ENCODE results near the gene HMCN2. TPM values are rescaled to one million over a fixed set of nuclear protein-coding genes. Genes with fewer than 3 reads are reported as not detected.

The HMCN2 gene
- total RNA-seq, 1 donor from 2014 or later, result 0.15 TPM

GRCh38 chr9:130262771-130263170 is 2.8 kb upstream of the HMCN2 start:
- Mint-ChIP-seq H3K27ac (no peak overlapping the region), H3K4me1 (peaks cover 4% of the 10 kb centered on the region), H3K36me3 (no peaks in the 10 kb centered on the region), H3K4me3 (no peak overlapping the region), H3K27me3 (ENCODE audit: insufficient read depth, low read depth) (peaks cover 54% of the 10 kb centered on the region), H3K9me3 (no peaks in the 10 kb centered on the region)
- Histone ChIP-seq H3K27ac (no peak overlapping the region), H3K27me3 (peaks cover 41% of the 10 kb centered on the region), H3K4me2 (no peak overlapping the region), H3K4me1 (peaks cover 16% of the 10 kb centered on the region), H3F3A (ENCODE audit: low read depth) (peaks cover 16% of the 10 kb centered on the region), H3K4me3 (no peak overlapping the region), H4K20me1 (ENCODE audit: low read depth) (no peaks in the 10 kb centered on the region), H3K9ac (no peak overlapping the region), H3K9me3 (ENCODE audit: low read depth) (no peaks in the 10 kb centered on the region), H2AFZ (replicated peaks) (no peak overlapping the region), H3K79me2 (ENCODE audit: low read depth) (no peaks in the 10 kb centered on the region), H3K36me3 (no peaks in the 10 kb centered on the region)
- no peak for TF ChIP-seq CTCF (IDR thresholded peaks at IDR 0.05)
- TF ChIP-seq EZH2phosphoT487 (IDR thresholded peaks at IDR 0.05), result no peak
- no peak for TF ChIP-seq EZH2 (IDR thresholded peaks at IDR 0.05)
- no peak for DNase-seq (ENCODE audit: low spot score)

- H3K4me2 ChIP-seq, result no peak overlapping the region
These were observed 1.8 kb upstream of the HMCN2 start for GRCh38 chr9:130263601-130264413.

GRCh38 chr9:130264414-130265350 is 878 bp upstream of the HMCN2 start:
- no peak for DNase-seq (ENCODE audit: low spot score)
- Histone ChIP-seq H3K36me3 (no peaks in the 10 kb centered on the region), H3K79me2 (ENCODE audit: low read depth) (no peaks in the 10 kb centered on the region), H3K4me2 (peak overlapping the region; percentile 87), H3K27me3 (peaks cover 46% of the 10 kb centered on the region), H3K4me1 (peaks cover 19% of the 10 kb centered on the region), H4K20me1 (ENCODE audit: low read depth) (no peaks in the 10 kb centered on the region), H3K27ac (no peak overlapping the region), H3K9ac (no peak overlapping the region), H3K9me3 (ENCODE audit: low read depth) (no peaks in the 10 kb centered on the region), H3K4me3 (peak overlapping the region; percentile 53), H2AFZ (replicated peaks) (no peak overlapping the region), H3F3A (ENCODE audit: low read depth) (peaks cover 31% of the 10 kb centered on the region)
- H3K4me3 Mint-ChIP-seq, result peak overlapping the region; percentile 66
- H3K9me3 Mint-ChIP-seq, result no peaks in the 10 kb centered on the region
- peaks cover 52% of the 10 kb centered on the region for H3K27me3 Mint-ChIP-seq (ENCODE audit: insufficient read depth, low read depth)
- no peak overlapping the region for H3K27ac Mint-ChIP-seq
- H3K4me1 Mint-ChIP-seq, result peaks cover 10% of the 10 kb centered on the region
- no peaks in the 10 kb centered on the region for H3K36me3 Mint-ChIP-seq
- no peak for TF ChIP-seq EZH2phosphoT487 (IDR thresholded peaks at IDR 0.05)
- no peak for TF ChIP-seq EZH2 (IDR thresholded peaks at IDR 0.05)
- TF ChIP-seq CTCF (IDR thresholded peaks at IDR 0.05), result no peak

More at GRCh38 chr9:130263601-130264413, 1.8 kb upstream of the HMCN2 start:
- no peaks in the 10 kb centered on the region for H4K20me1 ChIP-seq (ENCODE audit: low read depth)
- no peak overlapping the region for H3K9ac ChIP-seq
- no peak overlapping the region for H3K27ac ChIP-seq
- H3K4me3 ChIP-seq, result no peak overlapping the region
- H3K36me3 Mint-ChIP-seq, result no peaks in the 10 kb centered on the region
- no peak overlapping the region for H2AFZ ChIP-seq (replicated peaks)
- no peaks in the 10 kb centered on the region for H3K9me3 ChIP-seq (ENCODE audit: low read depth)
- DNase-seq (ENCODE audit: low spot score), result no peak
- peak overlapping the region; percentile 28 for H3K4me3 Mint-ChIP-seq
- H3K4me1 ChIP-seq, result peaks cover 18% of the 10 kb centered on the region
- peaks cover 11% of the 10 kb centered on the region for H3K4me1 Mint-ChIP-seq
- H3F3A ChIP-seq (ENCODE audit: low read depth), result peaks cover 26% of the 10 kb centered on the region
- no peaks in the 10 kb centered on the region for H3K9me3 Mint-ChIP-seq
- no peak overlapping the region for H3K27ac Mint-ChIP-seq
- H3K79me2 ChIP-seq (ENCODE audit: low read depth), result no peaks in the 10 kb centered on the region
- H3K27me3 ChIP-seq, result peaks cover 46% of the 10 kb centered on the region
- H3K36me3 ChIP-seq, result no peaks in the 10 kb centered on the region
- TF ChIP-seq EZH2phosphoT487 (IDR thresholded peaks at IDR 0.05), result no peak
- H3K27me3 Mint-ChIP-seq (ENCODE audit: insufficient read depth, low read depth), result peaks cover 57% of the 10 kb centered on the region

Data from neural progenitor cell (in vitro differentiated cells).